T-helper 2 cell treated with Interferon-gamma antibody and Interleukin-4, amounts not matched to agents 100 ng/mL and 5 ng/mL, for 36 hours (primary cell): ENCODE measurements around the gene SLIT1. TPM values are rescaled to one million over a fixed set of nuclear protein-coding genes. Genes with fewer than 3 reads are reported as not detected.

Experiments used
- intact Hi-C: fragments of 100-400 bp; cut with micrococcal nuclease; formaldehyde crosslinking; loops from one replicate; pipeline ENCODE4 v1.15.1; 2023
- total RNA-seq: library from RNA; stranded (reverse); gene quantifications from 2 replicates; pipeline ENCODE4 v1.2.3, GENCODE V29; 2022

SLIT1 gene
- 0.59 and 0.77 TPM in 2 replicates for total RNA-seq

DNA sequence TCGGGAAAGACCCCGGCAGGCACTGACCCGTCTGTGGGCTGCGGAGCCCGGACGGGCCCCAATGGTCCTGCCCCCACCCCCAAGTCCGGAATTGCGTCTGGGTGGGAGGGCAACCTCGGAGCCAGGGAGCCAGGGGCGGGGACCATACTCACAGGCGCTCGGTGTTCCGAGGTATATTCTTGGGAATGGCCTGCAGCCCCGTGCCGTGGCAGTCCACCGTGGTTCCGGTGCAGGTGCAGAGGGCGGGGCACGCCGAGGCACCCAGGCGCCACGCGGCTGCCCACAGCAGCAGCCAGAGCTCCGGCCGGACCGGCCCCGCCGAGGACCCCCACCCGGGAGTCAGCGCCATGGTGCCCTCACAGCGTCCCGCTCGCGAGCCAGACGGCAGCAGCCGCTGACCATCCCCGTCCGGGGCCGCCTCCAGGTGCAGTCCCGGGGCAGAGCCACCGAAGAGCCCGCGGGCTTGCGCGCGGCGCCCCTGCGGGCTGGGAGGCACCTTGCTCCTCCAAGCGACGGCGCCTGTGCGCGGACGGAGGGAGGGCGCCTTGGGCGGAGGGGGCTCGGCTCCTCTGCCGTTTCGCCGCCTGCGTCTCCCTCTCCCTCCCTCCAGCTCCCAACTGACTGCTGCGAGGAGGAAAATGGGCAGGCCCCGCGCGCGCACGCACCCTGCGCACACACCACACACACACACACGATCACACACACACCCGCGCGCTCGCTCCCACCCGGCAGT lies at the start of gene SLIT1:
TSS of gene SLIT1 (minus strand) at position 634 of the 733 bp plus-strand sequence. CDS start at position 349, 285 bp downstream.
- intact Hi-C loops: no loop called here

DNA sequence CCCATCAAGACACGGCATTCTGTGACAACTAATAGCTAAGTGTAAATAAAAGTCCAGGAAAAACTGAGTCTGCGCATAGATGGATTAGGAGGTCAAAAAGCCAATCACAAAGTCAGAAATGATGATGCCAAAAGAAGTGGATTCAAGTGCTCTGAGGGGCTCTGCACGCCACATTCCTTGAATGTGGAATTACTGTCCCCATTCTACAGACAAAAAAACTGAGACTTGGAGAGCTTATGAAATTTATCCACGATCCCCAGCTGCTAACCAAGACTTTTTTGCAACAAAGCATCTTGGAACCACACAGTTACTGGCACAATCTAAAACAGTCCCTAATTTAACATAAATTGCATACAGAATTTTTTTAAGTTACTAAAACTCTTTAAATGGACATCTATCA lies 49.6 kb upstream of the SLIT1 start:
- intact Hi-C loops: no loop called here

DNA sequence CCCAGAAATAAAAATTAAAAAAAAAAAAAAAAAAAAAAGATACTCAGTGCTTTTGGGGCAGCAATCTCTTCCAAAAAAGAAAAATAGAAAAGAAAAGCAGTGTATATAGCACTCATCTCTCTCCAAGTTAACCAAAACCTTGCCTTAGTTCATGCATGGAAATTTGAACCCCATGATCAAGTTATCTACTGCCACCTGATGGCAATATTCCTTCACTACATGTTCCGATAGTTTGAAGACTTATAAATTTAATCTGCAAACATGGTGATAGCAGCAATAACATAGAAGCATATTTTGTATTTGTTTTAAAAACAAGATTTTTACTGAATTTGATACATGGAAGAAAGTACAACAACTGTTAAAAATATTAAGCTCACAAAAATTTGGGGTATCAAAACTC lies 48.6 kb upstream of the SLIT1 start:
- intact Hi-C loops: loop anchor here (1.0 kb wide), 1 partner anchor 161 kb away; no protein-coding TSS in a partner anchor

- intact Hi-C loops: no loop called here
Measured at GRCh38 chr10:97230146-97230545, 44.4 kb upstream of the SLIT1 start.

- intact Hi-C loops: no loop called here
Measured at GRCh38 chr10:97229322-97230015, 43.7 kb upstream of the SLIT1 start.

DNA sequence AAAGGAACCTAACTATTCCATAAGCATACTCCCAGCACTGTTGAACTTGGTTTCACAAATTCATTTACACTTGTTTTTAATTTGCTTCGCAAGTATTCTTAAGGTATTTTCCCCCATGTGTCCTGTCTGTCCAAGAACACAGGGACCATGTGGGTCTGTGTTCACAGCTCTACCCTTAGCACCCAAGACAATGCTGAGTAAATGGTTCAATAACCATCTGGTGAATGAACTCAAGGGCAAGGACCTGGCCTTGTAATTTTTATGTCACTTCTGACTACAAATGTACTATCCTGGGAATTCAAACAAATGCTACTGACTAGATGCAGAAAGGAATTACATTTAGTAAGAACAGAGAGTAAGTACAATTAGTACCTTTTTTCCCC lies 43.0 kb upstream of the SLIT1 start:
- intact Hi-C loops: no loop called here

DNA sequence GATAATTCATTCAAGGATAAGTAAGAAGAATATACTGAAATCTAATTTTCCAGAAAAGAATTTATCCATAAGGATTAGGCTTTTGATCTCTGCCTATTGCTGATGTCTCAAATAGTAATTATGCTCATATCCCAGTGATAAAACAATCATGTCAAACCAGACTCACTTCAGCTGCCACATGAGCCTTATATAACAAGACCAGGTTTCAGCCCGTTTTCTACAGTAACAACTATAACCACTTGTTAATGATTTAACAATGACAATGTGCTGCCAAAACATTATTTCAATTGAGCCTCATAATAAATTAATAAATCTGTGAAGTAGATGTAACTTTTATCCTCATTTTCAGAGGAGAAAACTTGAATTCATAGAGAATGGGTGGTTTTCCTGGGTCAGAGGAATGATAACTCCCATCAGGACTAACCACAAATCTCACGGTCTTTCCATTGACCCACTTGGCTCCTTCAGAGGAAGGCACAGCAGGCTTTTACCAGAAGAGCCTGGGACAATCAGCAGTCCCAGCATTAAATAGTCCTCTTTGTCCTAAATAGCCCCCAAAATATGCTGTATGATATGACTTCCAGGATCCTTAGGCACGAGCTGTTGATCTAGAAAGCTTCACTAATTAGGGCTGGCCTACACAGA lies 42.5 kb upstream of the SLIT1 start:
- intact Hi-C loops: no loop called here

DNA sequence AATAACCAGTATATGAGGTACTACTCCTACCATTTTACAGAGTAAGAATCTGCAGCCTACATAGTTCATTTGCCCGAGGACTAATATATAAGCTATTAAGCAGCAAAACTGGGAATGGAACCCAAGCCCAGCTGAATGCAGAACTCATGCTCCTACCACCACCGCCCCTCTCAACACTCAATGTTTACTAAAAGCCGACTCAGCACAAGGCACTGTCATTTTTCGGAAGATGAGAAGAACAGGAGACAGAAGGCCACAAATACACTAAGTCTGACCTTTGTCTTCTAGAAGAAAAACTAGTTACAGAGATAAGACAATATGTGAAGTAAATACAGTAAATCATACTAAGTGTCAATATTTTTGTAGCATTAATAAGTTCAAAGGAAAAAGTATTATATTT lies 40.6 kb upstream of the SLIT1 start:
- intact Hi-C loops: no loop called here

DNA sequence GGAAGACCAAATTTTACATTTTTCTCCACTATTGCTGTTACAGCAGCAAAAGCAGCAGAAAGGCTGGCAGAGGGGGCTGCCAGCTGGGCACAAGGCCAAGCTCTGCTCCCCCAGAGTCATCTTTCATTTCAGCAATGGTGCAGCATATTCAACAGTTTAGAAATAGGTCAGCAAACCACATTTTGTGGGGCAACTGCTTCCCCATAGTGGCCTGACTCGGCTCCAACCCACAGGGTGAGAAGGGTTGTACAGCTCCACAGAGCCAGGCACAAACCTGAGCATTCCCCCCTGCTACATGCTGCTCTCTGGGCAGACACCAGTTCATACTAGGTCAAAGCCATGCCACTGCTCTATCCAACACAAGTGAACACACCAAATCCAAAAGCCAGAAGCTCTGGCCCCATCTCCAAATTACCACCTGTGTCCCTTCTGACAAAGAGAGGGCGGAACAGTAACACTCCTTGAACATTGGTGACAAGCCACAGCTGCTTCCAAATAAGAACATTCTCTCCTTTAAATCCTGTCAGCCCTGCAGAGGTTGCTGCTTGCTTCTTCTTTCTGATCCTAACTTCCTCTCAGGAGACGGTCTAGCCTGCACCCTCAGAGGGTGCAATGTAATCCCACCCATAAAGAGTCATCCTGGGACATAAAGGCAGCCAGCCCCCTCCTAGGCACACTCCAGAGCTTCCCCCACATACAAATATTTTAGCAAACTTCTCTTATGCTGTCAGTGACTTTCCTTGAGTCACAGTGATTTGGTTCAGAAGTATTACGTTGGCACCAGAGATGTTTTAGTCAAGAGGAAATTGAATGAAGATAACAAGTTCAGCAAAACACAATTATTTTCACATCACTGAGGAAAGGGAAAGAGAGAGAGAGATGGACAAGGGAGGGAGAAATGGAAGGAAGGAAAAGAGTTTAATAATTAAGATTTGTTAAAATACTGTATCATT lies 39.0 kb upstream of the SLIT1 start:
- intact Hi-C loops: no loop called here

DNA sequence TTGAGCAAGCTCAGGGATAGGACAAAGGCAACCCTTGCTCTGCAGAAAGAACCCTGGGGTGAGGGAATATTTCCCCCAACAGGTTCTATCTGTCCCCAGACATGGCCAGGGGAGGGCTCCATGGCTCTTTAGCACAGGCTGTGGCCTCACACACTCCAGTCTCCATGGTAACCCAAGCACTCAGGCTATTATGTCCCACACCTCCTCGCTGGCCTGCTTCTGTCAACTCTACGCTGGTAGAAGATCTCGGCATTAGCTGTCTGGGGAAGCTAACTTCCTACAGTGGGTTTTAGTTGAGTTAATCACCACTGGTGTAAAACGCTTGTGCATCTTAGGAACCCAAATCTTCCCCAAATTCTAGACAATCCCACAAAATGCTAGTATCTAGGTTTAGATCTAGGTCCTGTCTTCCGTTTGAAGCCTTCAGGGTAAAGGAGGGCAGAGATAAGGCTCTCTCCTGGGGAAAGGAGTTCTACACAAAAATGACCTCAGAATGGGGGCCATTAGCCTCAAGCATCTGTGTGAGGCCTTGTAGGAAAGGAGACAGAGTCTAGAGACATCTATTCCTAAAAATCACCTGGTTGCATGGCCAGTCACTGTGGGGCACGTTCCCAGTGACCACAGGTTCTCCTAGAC lies 36.7 kb upstream of the SLIT1 start:
- intact Hi-C loops: no loop called here

DNA sequence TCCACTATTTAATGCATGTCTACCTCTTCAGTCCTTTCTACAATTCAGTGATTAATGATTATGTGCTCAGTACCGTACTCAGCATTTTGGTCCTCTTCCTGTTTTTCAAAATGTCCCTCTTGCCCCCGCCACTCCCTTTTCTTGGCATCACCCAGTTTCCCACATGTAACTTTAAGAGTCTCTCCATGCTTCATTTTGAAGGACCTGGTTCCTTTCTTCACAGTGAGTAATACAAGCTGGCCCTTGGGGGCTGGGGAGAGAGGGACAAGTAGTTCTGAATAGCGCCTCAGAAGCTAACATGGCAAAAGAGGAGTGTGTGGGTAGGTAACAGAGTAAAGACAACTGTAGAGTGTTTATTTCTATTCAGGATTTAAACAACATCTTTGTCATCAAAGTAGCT lies 34.6 kb upstream of the SLIT1 start:
- intact Hi-C loops: no loop called here

GRCh38 chr10:97217299-97217698 lies 31.5 kb upstream of the SLIT1 start:
- intact Hi-C loops: loop anchor here (10.0 kb wide), 1 partner anchor 822 kb away; no protein-coding TSS in a partner anchor

DNA sequence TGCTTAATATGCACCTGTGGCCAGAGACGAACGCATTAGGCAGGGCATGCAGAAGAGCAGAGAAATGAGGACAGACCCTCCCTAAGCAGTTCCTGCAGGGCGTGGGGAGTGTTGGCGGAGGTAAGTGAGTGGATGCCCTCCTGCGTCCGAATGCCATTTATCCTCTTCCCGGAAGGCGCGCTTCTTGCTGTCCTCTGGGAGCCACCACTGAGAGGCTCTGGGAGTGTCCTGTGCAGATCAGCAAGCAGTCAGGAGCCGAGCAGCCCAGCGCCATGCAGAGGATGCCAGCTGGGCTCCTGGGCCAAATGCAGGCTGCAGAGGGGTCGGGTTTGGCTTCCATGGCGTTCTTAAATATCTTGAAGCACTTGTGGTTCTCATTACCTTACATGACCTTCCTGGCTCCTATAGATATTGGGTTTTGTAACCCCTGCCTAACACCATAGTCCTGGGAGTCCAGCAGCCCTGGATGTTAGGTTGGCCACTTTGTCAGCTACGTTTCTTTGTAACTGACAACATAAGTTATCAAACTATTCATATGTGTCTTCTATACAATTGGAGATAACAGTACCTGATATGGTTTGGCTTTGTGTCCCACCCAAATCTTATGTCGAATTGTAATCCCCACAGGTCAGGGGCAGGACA lies 30.0 kb upstream of the SLIT1 start:
- intact Hi-C loops: loop anchor here (10.0 kb wide), 1 partner anchor 821 kb away; no protein-coding TSS in a partner anchor

- intact Hi-C loops: loop anchor here (10.0 kb wide), 1 partner anchor 819 kb away; no protein-coding TSS in a partner anchor
Measured at GRCh38 chr10:97213431-97213830, 27.7 kb upstream of the SLIT1 start.

DNA sequence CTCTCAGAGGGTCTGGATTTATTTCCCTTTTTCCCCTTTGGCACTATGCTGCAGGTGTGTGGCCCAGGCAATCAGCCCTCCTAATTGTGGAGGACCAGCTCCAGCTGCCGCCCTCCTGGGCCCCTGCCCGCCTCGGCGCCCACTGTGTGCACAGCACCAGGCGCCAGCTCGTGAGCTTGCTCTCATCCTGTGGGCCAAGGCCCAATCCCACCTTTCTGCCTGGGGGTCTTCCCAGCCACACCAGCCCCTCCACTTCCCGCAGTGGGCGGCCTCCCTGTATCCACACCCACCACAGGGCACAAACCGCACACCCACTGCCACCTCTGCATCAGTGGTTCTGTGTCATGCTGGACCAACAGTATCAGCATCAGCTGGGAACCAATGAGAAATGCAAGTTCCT lies 25.5 kb upstream of the SLIT1 start:
- intact Hi-C loops: loop anchor here (10.0 kb wide), 1 partner anchor 816 kb away; no protein-coding TSS in a partner anchor

DNA sequence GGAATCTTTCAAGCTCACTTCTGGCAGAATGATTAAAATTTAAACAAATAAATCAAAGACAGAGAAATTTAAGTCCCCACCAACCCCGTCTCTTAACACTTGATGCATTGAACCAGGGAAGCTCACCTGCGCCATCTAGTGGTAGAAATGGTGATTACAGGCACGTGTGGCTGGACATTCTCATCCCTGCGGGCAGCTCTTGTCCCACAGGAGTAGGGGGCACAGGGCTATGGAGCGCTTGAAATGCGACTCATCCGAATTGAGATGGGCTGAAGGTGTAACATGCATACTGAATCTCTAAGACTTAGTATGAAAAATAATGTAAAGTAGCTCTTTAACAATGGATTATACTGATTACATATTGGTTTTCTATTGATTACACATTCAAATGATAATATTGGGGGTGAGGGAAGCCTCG lies 24.8 kb upstream of the SLIT1 start:
- intact Hi-C loops: loop anchor here (1.0 to 10.0 kb wide), 2 partner anchors 137 to 816 kb away; no protein-coding TSS in a partner anchor

DNA sequence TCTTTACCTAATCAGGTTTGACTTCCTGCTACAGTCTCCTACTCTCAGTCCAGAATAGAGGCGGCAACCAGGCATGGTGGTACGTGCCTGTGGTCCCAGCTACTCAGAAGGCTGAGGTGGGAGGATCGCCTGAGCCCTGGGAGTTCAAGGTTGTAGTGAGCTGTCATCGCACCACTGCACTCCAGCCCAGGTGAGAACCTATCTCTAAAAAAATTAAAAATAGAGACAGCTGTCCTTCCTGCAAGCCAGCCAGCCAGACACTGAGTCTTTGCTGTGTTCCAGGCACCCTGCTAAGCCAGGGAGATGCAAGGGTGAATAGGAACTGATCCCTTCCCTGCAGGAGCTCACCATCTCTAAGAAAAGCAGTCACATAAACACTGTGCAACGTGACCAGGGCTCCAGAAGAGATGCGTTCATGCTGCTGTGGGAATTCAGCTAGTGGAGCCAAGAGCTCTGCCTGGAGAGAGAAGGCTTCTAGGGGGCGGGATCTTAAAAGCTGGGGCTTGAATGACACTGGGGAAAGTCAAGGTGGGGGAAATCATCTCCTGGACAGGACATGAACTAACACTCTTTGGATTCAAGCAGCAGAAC lies 22.1 kb upstream of the SLIT1 start:
- intact Hi-C loops: no loop called here

- intact Hi-C loops: no loop called here
Measured at GRCh38 chr10:97207131-97207530, 21.4 kb upstream of the SLIT1 start.
